Measurements from ENCODE around the gene SMPD4.
"Not testable (repeated sequence)": the region's sequence is repeated elsewhere in the genome, so short reads cannot be mapped to it uniquely, and the experiment has no call there.

The SMPD4 gene

GRCh38 chr2:130152816-130153595, 28.4 kb downstream of the SMPD4 start:
- ChIA-PET CTCF (no interaction called here), POLR2A (no interaction called here)
- no peak for DNase-seq (ENCODE audit: low read depth, low spot score)
- no peak for TF ChIP-seq CTCF (IDR thresholded peaks at IDR 0.05; ENCODE audit: insufficient read depth, low read length, missing control alignments)
- H3K4me3 ChIP-seq (ENCODE audit: low read depth, low read length) = no peak overlapping the region

GRCh38 chr2:130152136-130152815, 29.1 kb downstream of the SMPD4 start:
- CTCF ChIA-PET; POLR2A ChIA-PET; H3K4me3 ChIP-seq (ENCODE audit: low read depth, low read length); DNase-seq (ENCODE audit: low read depth, low spot score): not testable (repeated sequence)

GRCh38 chr2:130151145-130151512, 30.3 kb downstream of the SMPD4 start:
- CTCF ChIA-PET; DNase-seq (ENCODE audit: low read depth, low spot score); H3K4me3 ChIP-seq (ENCODE audit: low read depth, low read length); POLR2A ChIA-PET: not testable (repeated sequence)

GRCh38 chr2:130150181-130151144, 30.9 kb downstream of the SMPD4 start:
- no peak for DNase-seq (ENCODE audit: low read depth, low spot score)
- no peak overlapping the region for H3K4me3 ChIP-seq (ENCODE audit: low read depth, low read length)
- CTCF ChIA-PET = no interaction called here
- POLR2A ChIA-PET = no interaction called here
- no peak for TF ChIP-seq CTCF (IDR thresholded peaks at IDR 0.05; ENCODE audit: insufficient read depth, low read length, missing control alignments)

GRCh38 chr2:130148515-130148914, 32.9 kb downstream of the SMPD4 start:
- POLR2A ChIA-PET; CTCF ChIA-PET; DNase-seq (ENCODE audit: low read depth, low spot score); H3K4me3 ChIP-seq (ENCODE audit: low read depth, low read length): not testable (repeated sequence)

- peak within 1 kb of the TSS; percentile 53 for H3K4me3 ChIP-seq (ENCODE audit: low read depth, low read length)
- CTCF ChIA-PET = interaction anchor here (0.6 kb wide), 1 partner anchor 186 kb away, joined by 3 read pairs; no protein-coding TSS in a partner anchor
- POLR2A ChIA-PET; DNase-seq (ENCODE audit: low read depth, low spot score): not testable (repeated sequence)
Measured at GRCh38 chr2:130145006-130145414, 36.4 kb downstream of the SMPD4 start, which contains the start of gene CCDC74B. CCDC74B (minus strand) TSS chr2:130145112; CDS start chr2:130144996, 116 bp downstream.

GRCh38 chr2:130143266-130144039, 37.9 kb downstream of the SMPD4 start:
- POLR2A ChIA-PET; DNase-seq (ENCODE audit: low read depth, low spot score); CTCF ChIA-PET: not testable (repeated sequence)
- H3K4me3 ChIP-seq (ENCODE audit: low read depth, low read length) = peak overlapping the region; percentile 34; the same call in 1 of the 2 replicates

GRCh38 chr2:130142396-130143265, 38.8 kb downstream of the SMPD4 start:
- H3K4me3 ChIP-seq (ENCODE audit: low read depth, low read length); CTCF ChIA-PET; POLR2A ChIA-PET: not testable (repeated sequence)

GRCh38 chr2:130141645-130142370, 39.6 kb downstream of the SMPD4 start:
- H3K4me3 ChIP-seq (ENCODE audit: low read depth, low read length); DNase-seq (ENCODE audit: low read depth, low spot score); CTCF ChIA-PET; POLR2A ChIA-PET: not testable (repeated sequence)

More at GRCh38 chr2:130142396-130143265, 38.8 kb downstream of the SMPD4 start:
- not testable (repeated sequence) for DNase-seq (ENCODE audit: low read depth, low spot score)

GRCh38 chr2:130141002-130141401, 40.4 kb downstream of the SMPD4 start:
- DNase-seq (ENCODE audit: low read depth, low spot score); POLR2A ChIA-PET; CTCF ChIA-PET: not testable (repeated sequence)

GRCh38 chr2:130140516-130140915, 40.9 kb downstream of the SMPD4 start:
- CTCF ChIA-PET; H3K4me3 ChIP-seq (ENCODE audit: low read depth, low read length); DNase-seq (ENCODE audit: low read depth, low spot score); POLR2A ChIA-PET: not testable (repeated sequence)

More at GRCh38 chr2:130141002-130141401, 40.4 kb downstream of the SMPD4 start:
- H3K4me3 ChIP-seq (ENCODE audit: low read depth, low read length) = not testable (repeated sequence)
